GM06990 (cell line): ENCODE data around the gene BAHCC1.

Source experiments
- DNase-seq: peaks from one replicate; pipeline ENCODE4 v3.0.0-alpha.2; 2011; ENCODE audit not compliant: insufficient read length; ENCODE audit errors: extremely low read depth
- H3K27me3 ChIP-seq: replicated peaks from 2 replicates; pipeline ENCODE4 v1.6.0; 2011; ENCODE audit warnings: low read length; ENCODE audit not compliant: control insufficient read depth, insufficient read depth
- H3K36me3 ChIP-seq: 2 replicates; pipeline ENCODE4 v1.5.1; 2011; ENCODE audit warnings: low read length; ENCODE audit not compliant: control insufficient read depth, insufficient read depth
- H3K4me3 ChIP-seq: replicated peaks from 2 replicates; pipeline ENCODE4 v1.5.1; 2011; ENCODE audit warnings: low read depth, mild to moderate bottlenecking, control low read depth, low read length
- TF ChIP-seq, protein P1 (sequence below): IDR thresholded peaks from 2 replicates; pipeline ENCODE4 v1.5.1; 2011; ENCODE audit warnings: low read length, control low read depth, mild to moderate bottlenecking, inconsistent platforms; ENCODE audit not compliant: insufficient read depth, poor library complexity, severe bottlenecking

The BAHCC1 gene

DNA sequence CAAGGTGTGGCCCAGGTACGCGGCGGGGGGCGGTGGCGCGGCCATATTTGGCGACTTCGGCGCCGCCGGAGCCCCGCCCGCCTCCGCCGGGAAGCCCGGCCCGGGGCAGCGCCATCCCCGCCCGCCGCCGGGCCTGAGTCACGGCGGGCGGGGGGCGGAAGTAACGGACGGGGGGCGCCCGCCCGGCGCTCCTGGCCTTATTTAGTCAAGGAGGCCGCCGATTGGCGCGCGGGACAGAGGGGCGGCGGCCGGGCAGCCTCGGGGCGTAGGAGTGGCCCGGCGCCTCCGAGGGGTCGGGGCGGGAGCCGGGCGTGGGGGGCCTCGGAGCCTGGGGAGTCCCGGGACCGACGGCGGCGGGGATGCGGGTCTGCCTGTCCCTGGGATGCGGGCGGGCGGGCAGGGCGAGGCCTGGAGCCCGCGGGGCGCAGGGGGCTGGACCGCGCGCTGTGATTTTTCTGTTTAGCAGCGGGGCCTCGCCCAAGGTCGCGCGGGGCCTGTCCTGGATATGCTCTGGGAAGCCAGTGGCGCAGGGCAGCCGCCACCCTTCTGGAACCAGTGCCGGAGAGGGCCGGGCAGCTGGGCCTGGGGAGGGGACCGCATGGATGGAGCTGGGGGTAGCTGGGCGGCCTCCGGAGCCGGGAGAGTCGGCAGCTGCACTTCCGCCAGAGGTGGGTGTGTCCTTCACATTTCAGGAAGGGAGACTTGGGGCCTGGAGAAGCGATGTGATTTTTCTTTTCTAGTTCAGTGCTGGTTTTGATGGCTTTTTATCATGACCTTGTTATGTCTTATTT, 119.7 kb downstream of the BAHCC1 start:
- DNase-seq: peak; percentile 91
- Histone ChIP-seq H3K4me3 (peak overlapping the region; percentile 89), H3K36me3 (peaks cover 22% of the 10 kb centered on the region), H3K27me3 (no peaks in the 10 kb centered on the region)
- TF ChIP-seq, protein P1, sequence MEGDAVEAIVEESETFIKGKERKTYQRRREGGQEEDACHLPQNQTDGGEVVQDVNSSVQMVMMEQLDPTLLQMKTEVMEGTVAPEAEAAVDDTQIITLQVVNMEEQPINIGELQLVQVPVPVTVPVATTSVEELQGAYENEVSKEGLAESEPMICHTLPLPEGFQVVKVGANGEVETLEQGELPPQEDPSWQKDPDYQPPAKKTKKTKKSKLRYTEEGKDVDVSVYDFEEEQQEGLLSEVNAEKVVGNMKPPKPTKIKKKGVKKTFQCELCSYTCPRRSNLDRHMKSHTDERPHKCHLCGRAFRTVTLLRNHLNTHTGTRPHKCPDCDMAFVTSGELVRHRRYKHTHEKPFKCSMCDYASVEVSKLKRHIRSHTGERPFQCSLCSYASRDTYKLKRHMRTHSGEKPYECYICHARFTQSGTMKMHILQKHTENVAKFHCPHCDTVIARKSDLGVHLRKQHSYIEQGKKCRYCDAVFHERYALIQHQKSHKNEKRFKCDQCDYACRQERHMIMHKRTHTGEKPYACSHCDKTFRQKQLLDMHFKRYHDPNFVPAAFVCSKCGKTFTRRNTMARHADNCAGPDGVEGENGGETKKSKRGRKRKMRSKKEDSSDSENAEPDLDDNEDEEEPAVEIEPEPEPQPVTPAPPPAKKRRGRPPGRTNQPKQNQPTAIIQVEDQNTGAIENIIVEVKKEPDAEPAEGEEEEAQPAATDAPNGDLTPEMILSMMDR: no peak

DNA sequence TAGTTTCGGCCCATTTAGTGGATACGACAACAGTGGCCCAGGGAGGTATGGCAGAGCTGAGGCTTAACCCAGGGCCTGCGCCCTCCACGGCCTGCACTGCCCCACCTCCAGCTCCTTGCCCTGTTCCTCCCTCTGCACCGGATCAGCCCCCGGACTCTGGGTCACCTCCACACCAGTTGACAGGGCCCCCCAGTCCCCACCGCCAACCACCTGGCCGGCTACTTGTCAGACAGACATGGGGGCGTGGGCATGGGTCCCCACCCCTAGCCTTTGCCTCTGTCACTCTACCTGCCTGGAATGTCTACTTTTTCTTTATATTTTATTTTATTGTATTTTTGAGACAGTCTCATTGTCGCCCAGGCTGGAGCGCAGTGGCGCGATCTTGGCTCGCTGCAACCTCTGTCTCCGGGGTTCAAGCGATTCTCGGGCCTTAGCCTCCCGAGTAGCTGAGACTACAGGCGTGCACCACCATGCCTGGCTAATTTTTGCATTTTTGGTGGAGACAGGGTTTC, 120.3 kb downstream of the BAHCC1 start:
- TF ChIP-seq, protein P1: no peak
- H3K4me3 ChIP-seq: peak overlapping the region; percentile 89
- H3K27me3 ChIP-seq: no peaks in the 10 kb centered on the region
- H3K36me3 ChIP-seq: peaks cover 16% of the 10 kb centered on the region
- DNase-seq: no peak
